GM19238 (cell line): Measurements from ENCODE around the gene USP15.
"Not testable (repeated sequence)": the region's sequence is repeated elsewhere in the genome, so short reads cannot be mapped to it uniquely, and the experiment has no call there.

ENCODE experiments used
- DNase-seq: peaks from one replicate; pipeline ENCODE4 v3.0.0; 2011; ENCODE audit warnings: low spot score; ENCODE audit not compliant: insufficient read length

Gene USP15

DNA sequence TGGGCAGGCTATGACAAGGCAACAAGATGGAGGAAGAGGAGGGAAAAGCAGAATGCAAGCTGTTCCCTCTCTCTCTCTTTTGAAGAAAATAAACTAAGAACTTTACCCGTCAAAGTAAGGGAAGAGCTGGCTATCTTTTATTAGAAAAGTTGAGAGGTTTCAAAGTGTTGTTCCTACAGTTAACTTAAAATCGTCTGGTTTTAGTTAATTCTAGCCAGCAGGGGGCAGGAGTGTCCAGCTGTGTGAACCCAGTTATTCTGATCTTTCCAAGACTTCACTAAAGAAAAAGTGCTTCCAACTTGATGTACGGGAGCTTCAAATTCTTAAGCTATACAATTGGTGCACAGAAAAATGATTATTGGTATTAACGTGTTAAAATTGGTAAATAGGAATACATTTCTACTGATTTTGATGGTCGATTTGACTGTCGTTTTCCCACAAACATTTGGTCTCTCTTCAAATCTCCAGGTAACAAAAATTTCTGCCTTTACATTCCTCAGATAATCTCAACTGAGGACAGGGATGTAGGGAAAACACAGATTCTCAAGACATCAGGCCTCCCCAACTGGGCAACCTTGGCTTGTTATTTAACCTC, 178.0 kb downstream of the USP15 start:
- peak; percentile 9 for DNase-seq

DNA sequence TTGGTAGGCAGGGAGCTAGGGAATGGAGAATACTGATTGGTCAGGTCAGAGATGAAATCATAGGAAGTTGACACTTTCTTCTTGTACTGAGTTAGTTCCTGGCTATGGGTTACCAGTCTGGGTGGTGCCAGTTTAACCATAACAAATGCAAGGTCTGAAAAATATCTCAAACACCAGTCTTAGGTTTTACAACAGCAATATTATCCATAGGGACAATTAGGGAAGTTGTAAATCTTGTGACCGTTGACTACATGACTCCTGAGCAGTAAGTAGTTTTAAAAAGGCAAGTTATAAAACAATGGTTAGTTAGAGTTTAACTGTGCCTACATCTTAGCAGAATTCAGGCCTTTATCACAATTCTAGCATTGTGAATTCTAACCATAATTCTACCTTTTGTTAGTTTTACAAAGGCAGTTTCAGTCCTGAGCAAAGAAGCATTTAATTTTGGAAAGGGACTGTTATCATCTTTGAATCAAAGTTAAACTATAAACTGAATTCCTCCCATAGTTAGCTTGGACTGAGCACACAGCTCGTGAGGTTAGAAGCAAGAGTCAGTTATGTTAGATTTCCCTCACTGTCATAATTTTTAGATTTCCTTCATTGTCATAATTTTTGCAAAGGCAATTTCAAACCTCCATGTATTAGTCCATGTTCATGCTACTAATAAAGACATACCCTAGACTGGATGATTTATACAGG, 186.7 kb downstream of the USP15 start:
- no peak for DNase-seq

DNA sequence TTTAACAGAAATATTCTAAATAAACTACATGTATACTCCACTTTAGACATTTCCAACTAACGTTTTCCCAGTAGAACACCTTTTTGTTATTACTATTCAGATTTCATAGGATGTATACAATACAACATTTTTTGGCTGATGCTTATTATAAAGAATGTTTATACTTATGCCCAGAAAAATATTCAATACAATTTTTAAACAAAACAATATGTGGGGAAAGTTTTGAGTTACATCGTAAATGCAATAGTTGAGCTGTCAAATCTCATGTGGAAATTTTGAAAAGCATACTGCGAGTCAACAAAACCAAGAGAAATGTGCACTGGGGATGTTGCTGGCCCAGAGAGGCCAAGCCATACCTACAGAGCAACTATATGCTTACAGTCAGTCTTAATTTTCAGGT, 188.2 kb downstream of the USP15 start:
- DNase-seq, result no peak

DNA sequence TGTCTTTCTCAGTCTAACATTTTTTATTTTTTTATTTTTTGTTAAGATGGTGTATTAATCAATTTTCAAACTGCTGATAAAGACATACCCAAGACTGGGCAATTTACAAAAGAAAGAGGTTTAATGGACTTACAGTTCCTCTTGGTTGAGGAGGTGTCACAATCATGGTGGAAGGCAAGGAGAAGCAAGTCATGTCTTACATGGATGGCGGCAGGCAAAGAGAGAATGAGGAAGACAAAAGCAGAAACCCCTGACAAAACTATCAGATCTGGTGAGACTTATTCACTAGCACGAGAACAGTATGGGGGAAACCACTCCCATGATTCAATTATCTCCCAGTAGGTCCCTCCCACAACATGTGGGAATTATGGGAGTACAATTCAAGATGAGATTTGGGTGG, 195.2 kb downstream of the USP15 start:
- DNase-seq, result not testable (repeated sequence)

DNA sequence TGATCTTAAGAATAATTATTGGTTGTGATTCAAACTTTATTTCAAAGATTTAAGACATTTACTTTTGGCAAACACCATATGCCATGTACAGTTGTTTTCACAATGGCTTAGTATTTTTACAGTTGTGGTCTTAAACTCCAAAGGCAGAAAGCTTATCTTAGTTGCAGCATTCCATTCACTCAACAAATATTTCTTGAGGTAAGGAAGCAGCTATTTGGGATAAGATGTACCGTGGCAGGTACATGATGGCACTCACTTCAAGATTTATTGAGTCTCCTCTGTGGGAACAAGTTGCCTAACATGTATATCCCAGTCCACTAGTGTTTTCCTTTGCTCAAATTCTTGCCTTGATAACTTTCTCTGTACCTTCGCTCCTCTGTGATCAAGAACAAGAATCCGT, 198.4 kb downstream of the USP15 start:
- no peak for DNase-seq

DNA sequence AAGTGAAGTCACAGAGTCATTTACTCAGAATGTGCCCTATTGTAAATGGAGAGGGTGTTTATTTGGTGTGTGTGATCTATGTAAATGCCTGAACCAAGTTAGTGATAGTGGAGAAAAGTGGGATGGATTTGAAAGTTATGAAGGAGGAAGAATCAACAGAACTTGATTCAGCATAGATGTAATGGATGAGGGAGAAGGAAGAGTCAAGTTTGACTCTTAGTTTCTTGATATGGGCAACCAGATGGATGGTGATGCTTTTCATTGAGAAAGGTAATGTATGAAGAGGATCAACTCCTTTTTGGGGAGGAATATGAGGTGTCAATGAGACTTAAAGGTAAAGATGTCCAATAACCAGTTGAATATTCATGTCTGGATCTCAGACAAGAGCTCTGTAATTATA, 199.8 kb downstream of the USP15 start:
- DNase-seq, result no peak

DNA sequence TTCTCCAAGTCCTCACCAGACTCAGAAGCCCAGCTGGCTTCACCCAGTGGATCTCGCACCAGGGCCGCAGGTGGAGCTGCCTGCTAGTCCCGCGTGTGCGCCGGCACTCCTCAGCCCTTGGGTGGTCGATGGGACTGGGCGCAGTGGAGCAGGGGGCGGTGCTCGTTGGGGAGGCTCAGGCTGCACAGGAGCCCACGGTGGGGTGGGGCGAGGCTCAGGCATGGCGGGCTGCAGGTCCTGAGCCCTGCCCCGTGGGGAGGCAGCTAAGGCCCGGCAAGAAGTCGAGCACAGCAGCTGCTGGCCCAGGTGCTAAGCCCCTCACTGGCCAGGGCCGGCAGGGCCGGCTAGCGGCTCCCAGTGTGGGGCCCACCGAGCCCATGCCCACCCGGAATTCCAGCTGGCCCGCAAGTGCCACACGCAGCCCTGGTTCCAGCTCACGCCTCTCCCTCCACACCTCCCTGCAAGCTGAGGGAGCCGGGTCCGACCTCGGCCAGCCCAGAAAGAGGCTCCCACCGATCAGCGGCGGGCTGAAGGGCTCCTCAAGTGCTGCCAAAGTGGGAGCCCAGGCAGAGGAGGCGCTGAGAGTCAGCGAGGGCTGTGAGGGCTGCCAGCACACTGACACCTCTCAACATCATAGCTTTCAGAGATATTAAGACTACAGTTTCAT, 201.1 kb downstream of the USP15 start:
- not testable (repeated sequence) for DNase-seq

DNA sequence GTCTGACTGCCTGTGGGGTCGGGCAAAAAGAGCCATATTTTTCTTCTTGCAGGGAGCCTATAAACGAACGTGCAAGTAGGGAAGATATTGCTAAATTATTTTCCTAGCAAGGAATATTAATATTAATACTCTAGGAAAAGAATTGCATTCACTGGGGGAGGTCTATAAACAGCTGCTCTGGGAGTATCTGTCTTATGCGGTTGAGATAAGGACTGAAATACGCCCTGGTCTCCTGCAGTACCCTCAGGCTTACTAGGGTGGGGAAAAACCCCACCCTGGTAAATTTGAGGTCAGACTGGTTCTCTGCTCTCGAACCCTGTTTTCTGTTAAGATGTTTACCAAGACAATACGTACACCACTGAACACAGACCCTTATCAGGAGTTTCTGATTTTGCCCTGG, 203.0 kb downstream of the USP15 start:
- DNase-seq, result not testable (repeated sequence)
